GM21360 (cell line): Measurements from ENCODE around the gene PRKCE.
"Not testable (repeated sequence)": the region's sequence is repeated elsewhere in the genome, so short reads cannot be mapped to it uniquely, and the experiment has no call there.

Source experiments
- ATAC-seq: cut with Tn5 transposase; IDR thresholded peaks from one replicate; pipeline ENCODE4 v1.9.1; 2021; ENCODE audit warnings: mild to moderate bottlenecking, moderate library complexity; ENCODE audit not compliant: unreplicated experiment

Gene PRKCE

GRCh38 chr2:45696708-45697107, 45.2 kb downstream of the PRKCE start:
- ATAC-seq: no peak

- ATAC-seq: no peak
Measured at GRCh38 chr2:45697190-45697589, 45.7 kb downstream of the PRKCE start.

GRCh38 chr2:45698554-45698953, 47.1 kb downstream of the PRKCE start:
- ATAC-seq: no peak

DNA sequence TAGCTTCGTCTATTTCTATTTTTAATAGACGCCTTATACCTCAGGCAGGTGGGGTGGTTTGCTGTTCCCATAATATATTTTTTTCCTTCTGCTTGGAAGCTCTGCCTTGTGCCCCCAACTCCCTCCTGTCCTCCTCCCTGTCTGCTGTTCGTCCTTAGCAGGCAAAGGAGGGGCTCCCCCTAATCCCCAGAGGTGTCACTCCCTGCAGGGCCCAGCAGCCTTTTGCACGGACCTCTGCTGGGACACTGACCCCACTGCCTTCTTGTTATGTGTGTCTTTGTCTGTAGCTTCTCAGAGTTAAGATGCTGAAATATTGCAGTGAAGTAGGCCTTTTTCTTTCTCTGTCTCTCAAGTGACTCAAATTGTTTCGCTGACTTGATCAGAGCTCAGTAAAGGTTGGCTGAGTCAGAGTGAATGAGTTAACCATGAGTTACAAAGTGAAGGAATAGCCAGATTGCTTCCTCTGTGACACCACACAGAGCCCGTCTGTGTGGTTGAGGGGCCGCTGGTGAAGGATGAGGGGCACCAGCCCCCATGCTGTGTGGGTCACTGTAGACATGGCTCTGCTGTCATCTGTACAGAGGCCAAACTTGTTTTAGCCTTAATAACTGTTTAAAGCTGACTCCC, 47.7 kb downstream of the PRKCE start:
- peak; percentile 64 for ATAC-seq

- ATAC-seq: no peak
Measured at GRCh38 chr2:45700407-45701013, 49.0 kb downstream of the PRKCE start.

DNA sequence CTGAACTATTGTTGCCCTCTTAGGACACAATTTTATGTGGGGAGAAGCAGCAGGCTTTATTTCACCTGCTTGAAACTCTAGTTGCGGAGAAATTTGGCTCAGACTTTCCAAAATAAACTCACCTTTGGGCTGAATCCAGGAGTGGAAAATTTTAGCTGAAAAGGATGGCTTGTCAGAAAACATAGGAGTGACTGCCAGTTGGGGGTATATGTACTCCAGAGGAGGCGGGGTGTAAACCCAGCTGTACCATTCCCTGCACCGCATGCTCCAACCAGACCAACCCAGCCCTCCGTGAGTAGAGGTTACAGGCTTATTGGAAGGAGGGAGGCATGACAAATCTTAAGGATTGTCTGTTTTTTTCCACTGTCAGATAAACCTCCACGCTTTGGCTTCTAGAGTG, 53.8 kb downstream of the PRKCE start:
- no peak for ATAC-seq

DNA sequence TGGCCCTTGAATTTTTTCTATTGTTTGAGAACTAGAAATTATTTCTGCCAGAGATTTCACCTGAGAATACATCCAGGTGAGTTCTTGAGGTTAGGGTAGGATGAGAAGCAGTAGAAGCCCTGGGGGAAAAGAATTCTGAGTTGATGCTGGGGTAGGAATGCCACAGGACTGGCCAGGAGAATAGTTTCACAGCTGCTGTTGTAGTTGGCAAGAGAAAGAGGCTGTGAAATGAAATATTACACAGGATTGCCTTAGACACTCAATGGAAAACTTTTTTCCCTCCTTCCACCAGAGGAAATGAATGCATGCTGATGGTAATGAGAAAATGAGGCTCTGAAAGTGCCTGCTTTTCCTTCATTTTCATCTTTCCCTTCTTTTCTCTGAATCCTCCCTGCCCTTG, 54.6 kb downstream of the PRKCE start:
- ATAC-seq: no peak

- ATAC-seq: no peak
Measured at GRCh38 chr2:45707006-45707405, 55.5 kb downstream of the PRKCE start.

GRCh38 chr2:45707661-45708060, 56.2 kb downstream of the PRKCE start:
- no peak for ATAC-seq

DNA sequence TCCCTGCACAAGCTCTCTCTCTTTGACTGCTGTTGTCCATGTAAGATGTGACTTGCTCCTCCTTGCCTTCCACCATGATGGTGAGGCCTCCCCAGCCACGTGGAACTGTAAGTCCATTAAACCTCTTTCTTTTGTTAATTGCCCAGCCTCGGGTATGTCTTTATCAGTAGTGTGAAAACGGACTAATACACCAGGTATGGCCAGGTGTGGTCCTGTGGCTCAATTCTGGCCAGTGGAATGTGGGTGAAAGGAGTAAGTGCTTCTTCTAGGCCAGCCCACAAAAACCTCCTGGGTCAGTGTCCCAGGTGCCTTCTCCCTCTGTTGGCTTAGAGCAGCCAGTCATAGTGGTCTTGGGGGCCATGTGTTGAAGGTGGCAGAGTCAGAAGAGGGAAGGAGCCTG, 57.0 kb downstream of the PRKCE start:
- ATAC-seq: no peak

GRCh38 chr2:45709137-45709536, 57.7 kb downstream of the PRKCE start:
- no peak for ATAC-seq

DNA sequence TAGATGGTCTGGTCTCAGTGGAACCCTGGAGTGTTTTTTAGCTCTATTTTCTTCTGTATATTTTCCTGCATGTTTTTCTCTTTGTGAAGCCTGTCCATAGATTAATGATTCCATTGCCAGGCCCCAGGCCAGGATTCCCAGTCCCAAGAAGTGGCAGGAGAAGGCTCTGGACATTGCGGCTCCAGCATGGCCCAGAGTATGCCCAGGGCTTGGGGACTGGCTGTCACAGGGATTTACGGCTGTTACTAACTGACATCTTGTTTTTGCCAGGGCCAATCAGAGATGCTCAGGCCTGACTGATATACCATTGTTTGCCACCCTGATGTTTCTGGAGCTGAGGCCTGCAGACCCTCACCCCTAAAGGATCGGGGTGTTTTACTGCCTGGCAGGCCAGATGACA, 59.0 kb downstream of the PRKCE start:
- no peak for ATAC-seq

DNA sequence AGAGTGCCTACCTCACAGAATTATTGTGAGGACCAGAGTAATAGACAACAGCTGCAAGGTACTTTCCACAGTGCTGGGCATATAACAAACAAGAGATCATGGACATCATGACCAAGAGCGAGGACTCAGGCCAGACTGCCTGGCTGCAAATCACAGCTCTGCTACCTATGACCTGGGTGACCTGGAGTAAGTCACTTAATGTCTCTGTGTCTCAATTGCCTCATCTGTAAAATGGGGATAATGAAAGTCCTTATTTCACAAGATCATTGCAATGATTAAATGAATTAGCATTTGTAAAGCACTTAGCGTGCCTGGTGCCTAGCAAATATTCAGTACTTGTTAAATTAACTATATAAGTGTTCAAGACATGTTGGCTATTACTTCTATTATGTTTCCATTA, 59.7 kb downstream of the PRKCE start:
- ATAC-seq: no peak

DNA sequence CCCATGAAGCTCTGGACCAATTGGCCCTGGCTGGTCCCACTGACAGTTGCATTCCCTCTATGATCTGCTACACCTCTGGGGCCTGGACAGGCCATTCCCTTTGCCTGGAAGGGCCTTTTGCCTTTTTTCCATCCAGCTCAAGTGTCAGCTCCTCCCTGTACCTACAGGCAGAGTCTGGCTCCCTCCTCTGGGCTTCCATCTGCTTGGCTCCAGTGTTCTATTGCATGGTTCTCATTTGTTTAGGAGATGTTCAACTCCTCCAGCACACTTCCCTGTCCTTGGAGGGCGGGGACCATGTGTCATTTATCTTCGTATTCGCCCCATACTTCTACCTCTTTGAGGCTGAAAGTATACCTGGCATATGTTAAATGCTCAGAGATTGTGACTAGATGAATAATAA, 61.1 kb downstream of the PRKCE start:
- no peak for ATAC-seq

GRCh38 chr2:45713136-45713535, 61.7 kb downstream of the PRKCE start:
- ATAC-seq: no peak

- no peak for ATAC-seq
Measured at GRCh38 chr2:45713591-45713990, 62.1 kb downstream of the PRKCE start.

GRCh38 chr2:45714679-45715078, 63.2 kb downstream of the PRKCE start:
- no peak for ATAC-seq

DNA sequence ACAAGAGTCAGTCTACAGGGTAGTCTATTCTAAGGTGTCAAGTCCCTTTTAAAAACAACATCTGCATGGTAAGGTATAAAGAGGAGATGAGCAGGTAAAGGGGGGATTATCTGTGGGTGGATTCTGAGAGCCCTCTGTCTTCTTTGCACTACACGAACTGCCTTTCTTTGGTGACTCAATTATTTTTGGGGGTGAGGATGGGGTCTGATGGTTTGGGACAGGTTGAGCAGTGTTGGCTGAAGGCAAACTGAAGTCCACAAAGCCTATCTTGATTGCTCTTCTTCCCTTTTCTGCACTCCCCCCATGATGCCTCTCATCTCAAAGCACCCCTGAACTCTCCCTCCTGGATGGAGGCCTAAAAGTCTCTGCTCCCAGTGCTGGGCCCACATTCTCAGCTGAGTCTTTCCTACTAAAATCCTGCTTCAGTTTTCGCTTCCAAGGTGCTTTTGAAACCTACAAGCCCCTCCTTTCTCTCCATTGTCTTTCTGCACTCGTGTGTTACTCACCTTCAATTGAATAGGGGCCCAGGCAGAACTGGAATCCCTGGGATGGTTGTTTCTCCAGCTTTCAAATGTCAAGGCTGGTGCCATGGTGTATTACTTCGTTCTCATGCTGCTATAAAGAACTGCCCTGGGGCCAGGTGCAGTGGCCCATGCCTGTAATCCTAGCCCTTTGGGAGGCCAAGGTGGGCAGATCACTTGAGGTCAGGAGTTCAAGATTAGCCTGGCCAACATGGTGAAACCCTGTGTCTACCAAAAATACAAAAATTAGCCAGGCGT, 64.3 kb downstream of the PRKCE start:
- ATAC-seq: no peak

DNA sequence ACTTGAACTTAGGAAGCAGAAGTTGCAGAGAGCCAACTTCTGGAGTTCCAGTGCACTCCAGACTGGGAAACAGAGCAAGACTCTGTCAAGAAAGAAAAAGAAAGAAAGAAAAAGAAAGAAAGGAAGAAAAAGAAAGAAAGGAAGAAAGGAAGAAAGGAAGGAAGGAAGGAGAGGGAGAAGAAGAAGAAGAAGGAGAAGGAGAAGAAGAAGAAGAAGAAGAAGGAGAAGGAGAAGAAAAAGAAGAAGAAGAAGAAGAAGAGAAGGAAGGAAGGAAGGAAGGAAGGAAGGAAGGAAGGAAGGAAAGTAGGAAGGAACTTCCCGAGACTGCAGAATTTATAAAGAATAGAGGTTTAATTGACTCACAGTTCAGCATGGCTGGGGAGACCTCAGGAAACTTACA, 65.0 kb downstream of the PRKCE start:
- ATAC-seq: not testable (repeated sequence)

DNA sequence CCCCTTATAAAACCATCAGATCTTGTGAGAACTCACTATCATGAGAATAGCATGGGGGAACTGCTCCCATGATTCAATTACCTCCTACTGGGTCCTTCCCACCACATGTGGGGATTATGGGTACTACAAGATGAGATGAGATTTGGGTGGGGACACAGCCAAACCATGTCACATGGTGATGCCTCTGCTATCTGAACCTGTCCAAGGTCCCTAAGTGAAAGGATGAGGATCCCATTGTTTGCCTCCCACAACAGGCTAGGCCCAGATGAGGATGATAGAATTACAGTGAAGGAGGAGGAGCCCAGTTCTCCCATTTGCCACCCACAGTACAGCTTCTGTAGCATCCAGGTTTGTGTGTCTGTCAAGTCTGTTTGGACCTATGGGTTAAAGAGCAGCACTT, 65.4 kb downstream of the PRKCE start:
- no peak for ATAC-seq

GRCh38 chr2:45720210-45720609, 68.7 kb downstream of the PRKCE start:
- no peak for ATAC-seq

GRCh38 chr2:45721150-45721549, 69.7 kb downstream of the PRKCE start:
- no peak for ATAC-seq
